Central memory CD8-positive, alpha-beta T cell (primary cell): Measurements from ENCODE around the gene SKIC2.
A peak's percentile ranks its signal among the peaks of the same experiment; 100 is the strongest.
"Not testable (repeated sequence)": the region's sequence is repeated elsewhere in the genome, so short reads cannot be mapped to it uniquely, and the experiment has no call there.

Source experiments
- ATAC-seq: fragments of 150-1000 bp; cut with Tn5 transposase; replicated peaks from 2 replicates; pipeline ENCODE4 v1.10.0; 2022; ENCODE audit warnings: mild to moderate bottlenecking, moderate FRiP score, moderate number of reproducible peaks; ENCODE audit not compliant: poor library complexity, severe bottlenecking; ENCODE audit errors: extremely low read depth
- DNase-seq, 2 donors: peaks; one replicate each; pipeline ENCODE4 v3.0.0; 2021; ENCODE audit warnings: low spot score in 2 of 2
- H3K27ac Mint-ChIP-seq: one replicate; pipeline ENCODE4 v1.8.0; 2022; ENCODE audit warnings: low read depth, mild to moderate bottlenecking, moderate library complexity, mixed read lengths
- H3K27me3 Mint-ChIP-seq: one replicate; pipeline ENCODE4 v1.8.0; 2022; ENCODE audit warnings: mixed read lengths
- H3K36me3 Mint-ChIP-seq: one replicate; pipeline ENCODE4 v1.8.0; 2022; ENCODE audit warnings: mild to moderate bottlenecking, moderate library complexity, mixed read lengths; ENCODE audit not compliant: insufficient read depth
- H3K4me1 Mint-ChIP-seq: one replicate; pipeline ENCODE4 v1.8.0; 2022; ENCODE audit warnings: mixed read lengths
- H3K4me3 Mint-ChIP-seq: one replicate; pipeline ENCODE4 v1.8.0; 2022; ENCODE audit warnings: mild to moderate bottlenecking, moderate library complexity, mixed read lengths
- H3K9me3 Mint-ChIP-seq: one replicate; pipeline ENCODE4 v1.8.0; 2022; ENCODE audit warnings: mixed read lengths

SKIC2 gene

GRCh38 chr6:31928672-31928939, 30.4 kb upstream of the SKIC2 start:
- Mint-ChIP-seq H3K4me3 (no peak overlapping the region), H3K4me1 (no peaks in the 10 kb centered on the region), H3K27ac (no peak overlapping the region), H3K27me3 (peaks cover 9% of the 10 kb centered on the region), H3K9me3 (no peaks in the 10 kb centered on the region), H3K36me3 (no peaks in the 10 kb centered on the region)
- ATAC-seq (no peak), DNase-seq (no peak)

GRCh38 chr6:31930962-31931361, 28.0 kb upstream of the SKIC2 start:
- no peaks in the 10 kb centered on the region for H3K4me1 Mint-ChIP-seq
- peaks cover 15% of the 10 kb centered on the region for H3K27me3 Mint-ChIP-seq
- no peak overlapping the region for H3K27ac Mint-ChIP-seq
- H3K4me3 Mint-ChIP-seq: no peak overlapping the region
- ATAC-seq (no peak), DNase-seq (no peak)
- no peaks in the 10 kb centered on the region for H3K36me3 Mint-ChIP-seq
- no peaks in the 10 kb centered on the region for H3K9me3 Mint-ChIP-seq

- not testable (repeated sequence) for H3K27ac Mint-ChIP-seq, H3K4me1 Mint-ChIP-seq, H3K36me3 Mint-ChIP-seq, H3K9me3 Mint-ChIP-seq, DNase-seq, H3K4me3 Mint-ChIP-seq, ATAC-seq
- H3K27me3 Mint-ChIP-seq: peaks cover 15% of the 10 kb centered on the region
Measured at GRCh38 chr6:31932137-31932536, 26.8 kb upstream of the SKIC2 start.

GRCh38 chr6:31933537-31933936, 25.4 kb upstream of the SKIC2 start:
- H3K4me3 Mint-ChIP-seq: no peak overlapping the region

GRCh38 chr6:31935021-31935420, 24.0 kb upstream of the SKIC2 start:
- no peaks in the 10 kb centered on the region for H3K4me1 Mint-ChIP-seq
- ATAC-seq: no peak
- no peak overlapping the region for H3K27ac Mint-ChIP-seq
- no peak overlapping the region for H3K4me3 Mint-ChIP-seq
- H3K27me3 Mint-ChIP-seq: peaks cover 15% of the 10 kb centered on the region
- H3K9me3 Mint-ChIP-seq: no peaks in the 10 kb centered on the region
- H3K36me3 Mint-ChIP-seq: no peaks in the 10 kb centered on the region
- DNase-seq: no peak

More at GRCh38 chr6:31933537-31933936, 25.4 kb upstream of the SKIC2 start:
- DNase-seq (no peak), ATAC-seq (no peak)
- Mint-ChIP-seq H3K9me3 (no peaks in the 10 kb centered on the region), H3K36me3 (no peaks in the 10 kb centered on the region), H3K27ac (no peak overlapping the region), H3K27me3 (peaks cover 15% of the 10 kb centered on the region), H3K4me1 (no peaks in the 10 kb centered on the region)

- Mint-ChIP-seq H3K36me3 (no peaks in the 10 kb centered on the region), H3K27ac (no peak overlapping the region), H3K27me3 (peaks cover 22% of the 10 kb centered on the region), H3K4me1 (no peaks in the 10 kb centered on the region), H3K4me3 (no peak overlapping the region), H3K9me3 (no peaks in the 10 kb centered on the region)
- DNase-seq (no peak), ATAC-seq (no peak)
Measured at GRCh38 chr6:31935823-31936222, 23.2 kb upstream of the SKIC2 start.

- DNase-seq (no peak), ATAC-seq (no peak)
- no peak overlapping the region for H3K27ac Mint-ChIP-seq
- peaks cover 46% of the 10 kb centered on the region for H3K27me3 Mint-ChIP-seq
- H3K9me3 Mint-ChIP-seq: no peaks in the 10 kb centered on the region
- no peaks in the 10 kb centered on the region for H3K4me1 Mint-ChIP-seq
- no peak overlapping the region for H3K4me3 Mint-ChIP-seq
- H3K36me3 Mint-ChIP-seq: peaks cover 2% of the 10 kb centered on the region
Measured at GRCh38 chr6:31940256-31940664, 18.7 kb upstream of the SKIC2 start.

- Mint-ChIP-seq H3K9me3 (no peaks in the 10 kb centered on the region), H3K36me3 (peaks cover 2% of the 10 kb centered on the region), H3K4me3 (no peak overlapping the region), H3K4me1 (no peaks in the 10 kb centered on the region), H3K27me3 (peaks cover 53% of the 10 kb centered on the region), H3K27ac (no peak overlapping the region)
- DNase-seq (no peak), ATAC-seq (no peak)
Measured at GRCh38 chr6:31943742-31944141, 15.2 kb upstream of the SKIC2 start.

- no peak for DNase-seq
- Mint-ChIP-seq H3K4me3 (no peak overlapping the region), H3K4me1 (no peaks in the 10 kb centered on the region), H3K9me3 (no peaks in the 10 kb centered on the region), H3K36me3 (peaks cover 8% of the 10 kb centered on the region), H3K27me3 (peaks cover 53% of the 10 kb centered on the region), H3K27ac (no peak overlapping the region)
- ATAC-seq: no peak
Measured at GRCh38 chr6:31945154-31945506, 13.8 kb upstream of the SKIC2 start.

- H3K4me1 Mint-ChIP-seq: no peaks in the 10 kb centered on the region
Measured at GRCh38 chr6:31945507-31946369, 13.2 kb upstream of the SKIC2 start, which contains the start of gene CFB. Gene CFB (plus strand): TSS chr6:31946095. CDS start chr6:31946222, 127 bp downstream.

GRCh38 chr6:31946370-31946885, 12.5 kb upstream of the SKIC2 start:
- Mint-ChIP-seq H3K9me3 (no peaks in the 10 kb centered on the region), H3K4me1 (no peaks in the 10 kb centered on the region), H3K27me3 (peaks cover 41% of the 10 kb centered on the region), H3K4me3 (no peak overlapping the region), H3K36me3 (peaks cover 11% of the 10 kb centered on the region), H3K27ac (peak overlapping the region; percentile 49)
- ATAC-seq: no peak
- no peak for DNase-seq

More at GRCh38 chr6:31945507-31946369, 13.2 kb upstream of the SKIC2 start, which contains the start of gene CFB:
- Mint-ChIP-seq H3K9me3 (no peaks in the 10 kb centered on the region), H3K27me3 (peaks cover 46% of the 10 kb centered on the region), H3K27ac (peak within 1 kb of the TSS; percentile 49), H3K36me3 (peaks cover 10% of the 10 kb centered on the region), H3K4me3 (no peak within 1 kb of the TSS)
- DNase-seq (no peak), ATAC-seq (no peak)

- peaks cover 11% of the 10 kb centered on the region for H3K36me3 Mint-ChIP-seq
- peak overlapping the region; percentile 50 for H3K27ac Mint-ChIP-seq
- DNase-seq: no peak
- no peak for ATAC-seq
- no peaks in the 10 kb centered on the region for H3K9me3 Mint-ChIP-seq
- no peak overlapping the region for H3K4me3 Mint-ChIP-seq
- H3K27me3 Mint-ChIP-seq: peaks cover 35% of the 10 kb centered on the region
- H3K4me1 Mint-ChIP-seq: no peaks in the 10 kb centered on the region
Measured at GRCh38 chr6:31947070-31947675, 11.8 kb upstream of the SKIC2 start.

GRCh38 chr6:31947864-31948263, 11.1 kb upstream of the SKIC2 start:
- Mint-ChIP-seq H3K27me3 (peaks cover 28% of the 10 kb centered on the region), H3K4me1 (no peaks in the 10 kb centered on the region), H3K36me3 (peaks cover 13% of the 10 kb centered on the region), H3K9me3 (no peaks in the 10 kb centered on the region), H3K4me3 (no peak overlapping the region), H3K27ac (peak overlapping the region; percentile 50)
- no peak for ATAC-seq
- DNase-seq: no peak
